Right ventricle myocardium superior (tissue), 1 donor: ENCODE data around the gene SPA17. TPM values are rescaled to one million over a fixed set of nuclear protein-coding genes. Genes with fewer than 3 reads are reported as not detected.

Experiments used
- ATAC-seq: fragments of 200-7000 bp; cut with Tn5 transposase; one replicate; pipeline ENCODE4 v1.9.1; 2020; ENCODE audit warnings: mild to moderate bottlenecking; ENCODE audit not compliant: poor library complexity
- DNase-seq: peaks from one replicate; pipeline ENCODE4 v3.0.0-alpha.2; 2020
- intact Hi-C: fragments of 100-400 bp; cut with DNase I; formaldehyde crosslinking; loops from one replicate; pipeline ENCODE4 v1.11.2; 2022
- total RNA-seq: library from RNA; stranded (reverse); fragmentation: NEBNext Ultra II Directional; extraction: Animal tissue kit (Norgen Biotek cat#: 25700); gene quantifications from one replicate; pipeline ENCODE4 v1.2.1, GENCODE V29; 2021
- donor health status: DM: no; HTN: yes; CAD: no; lungs with severe emphysema.

SPA17 gene
- total RNA-seq, 1 donor from 2014 or later: 2.7 TPM

GRCh38 chr11:124658501-124658900, 15.2 kb upstream of the SPA17 start:
- ATAC-seq: no peak
- intact Hi-C loops: no loop called here
- DNase-seq: no peak

GRCh38 chr11:124658986-124659385, 14.7 kb upstream of the SPA17 start:
- intact Hi-C loops: no loop called here
- ATAC-seq (no peak), DNase-seq (no peak)

DNA sequence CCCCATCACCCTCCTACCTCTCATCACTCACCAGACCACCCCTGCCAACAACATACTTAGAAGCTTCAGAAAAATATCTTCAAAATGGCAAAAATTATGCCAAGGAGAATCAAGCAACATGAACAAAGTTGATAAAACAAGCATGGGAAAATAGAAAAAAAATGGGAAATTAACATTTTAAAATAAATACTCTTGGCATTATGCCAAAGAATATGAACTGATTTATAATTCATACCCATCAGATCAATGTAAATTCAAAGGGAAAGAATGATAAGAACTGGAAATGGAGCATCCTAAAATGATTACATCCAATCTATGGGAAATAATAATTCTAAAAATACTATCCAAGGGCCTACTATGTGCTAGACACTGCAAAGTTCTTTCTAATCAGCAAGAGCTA, 12.2 kb upstream of the SPA17 start:
- no peak for DNase-seq
- intact Hi-C loops: loop anchor here (10.0 kb wide), 1 partner anchor 1213 kb away; no protein-coding TSS in a partner anchor
- no peak for ATAC-seq

DNA sequence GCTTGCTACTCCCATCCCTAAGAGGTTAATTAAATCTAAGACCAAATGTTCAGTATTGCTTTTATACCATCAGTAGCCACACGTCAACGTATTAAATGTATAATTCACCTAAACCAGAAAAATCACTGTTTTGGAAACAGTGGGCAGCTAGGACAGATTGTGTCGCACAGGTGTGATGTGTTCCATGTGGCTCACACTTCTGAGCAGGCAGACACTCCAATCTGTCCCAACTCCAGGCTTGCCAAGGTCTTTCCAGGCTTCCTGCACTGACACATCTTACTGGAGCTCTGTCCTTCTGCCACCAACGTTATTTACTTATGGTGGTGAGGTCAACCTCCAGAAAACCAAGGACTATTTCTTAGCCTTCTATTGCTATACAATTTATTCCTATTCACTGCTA, 11.6 kb upstream of the SPA17 start:
- intact Hi-C loops: loop anchor here (10.0 kb wide), 1 partner anchor 1213 kb away; no protein-coding TSS in a partner anchor
- DNase-seq (no peak), ATAC-seq (no peak)

DNA sequence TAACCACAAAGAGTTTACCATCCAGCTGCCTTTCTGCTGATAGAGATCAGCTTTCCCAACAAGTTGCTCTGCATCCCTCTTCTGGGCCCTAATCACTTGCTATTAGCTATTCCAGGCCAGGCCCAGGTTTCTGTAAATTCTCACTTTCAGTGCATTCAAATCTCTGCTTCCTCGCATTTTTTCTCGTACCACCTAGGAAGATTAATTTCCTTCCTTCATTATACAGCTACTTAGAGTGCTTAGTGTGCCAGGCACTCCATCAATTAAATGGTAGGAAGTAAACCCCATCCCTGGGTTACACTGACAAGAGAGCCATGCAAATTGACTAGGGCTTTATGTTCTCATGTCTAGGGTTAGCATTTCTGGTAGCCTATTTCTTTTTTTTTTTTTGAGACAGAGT, 9.8 kb upstream of the SPA17 start:
- ATAC-seq (no peak), DNase-seq (no peak)
- intact Hi-C loops: loop anchor here (10.0 kb wide), 1 partner anchor 1211 kb away; no protein-coding TSS in a partner anchor

DNA sequence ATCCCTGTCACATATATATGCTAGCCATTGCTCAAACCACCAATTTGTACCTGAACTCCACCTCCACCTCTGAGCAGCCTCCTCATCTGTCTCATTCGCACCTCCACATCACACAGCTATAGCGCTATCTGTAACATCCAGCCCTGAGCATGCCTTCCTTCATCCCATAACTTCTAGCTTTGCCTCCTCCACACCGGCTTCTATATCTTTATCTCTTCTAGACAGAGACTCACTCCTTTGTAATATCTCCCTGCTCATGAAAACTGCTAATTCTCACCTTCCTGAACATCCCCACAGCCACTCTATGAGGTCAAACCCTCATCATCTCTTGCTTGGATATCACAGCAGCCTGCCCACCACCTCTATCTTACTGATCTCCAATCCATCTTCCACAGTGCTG, 6.1 kb upstream of the SPA17 start:
- no peak for ATAC-seq
- no peak for DNase-seq
- intact Hi-C loops: loop anchor here (10.0 kb wide), 1 partner anchor 1207 kb away; no protein-coding TSS in a partner anchor

- no peak for ATAC-seq
- intact Hi-C loops: loop anchor here (2.0 to 10.0 kb wide), 2 partner anchors 168 to 1206 kb away; no protein-coding TSS in a partner anchor
- DNase-seq: no peak
Observed at GRCh38 chr11:124669193-124669592, 4.5 kb upstream of the SPA17 start.

- intact Hi-C loops: loop anchor here (5.0 kb wide), 1 partner anchor 92 kb away; the partner anchor contains the start of gene ESAM
- ATAC-seq: no peak
- DNase-seq: no peak
Observed at GRCh38 chr11:124670732-124671131, 3.0 kb upstream of the SPA17 start.

DNA sequence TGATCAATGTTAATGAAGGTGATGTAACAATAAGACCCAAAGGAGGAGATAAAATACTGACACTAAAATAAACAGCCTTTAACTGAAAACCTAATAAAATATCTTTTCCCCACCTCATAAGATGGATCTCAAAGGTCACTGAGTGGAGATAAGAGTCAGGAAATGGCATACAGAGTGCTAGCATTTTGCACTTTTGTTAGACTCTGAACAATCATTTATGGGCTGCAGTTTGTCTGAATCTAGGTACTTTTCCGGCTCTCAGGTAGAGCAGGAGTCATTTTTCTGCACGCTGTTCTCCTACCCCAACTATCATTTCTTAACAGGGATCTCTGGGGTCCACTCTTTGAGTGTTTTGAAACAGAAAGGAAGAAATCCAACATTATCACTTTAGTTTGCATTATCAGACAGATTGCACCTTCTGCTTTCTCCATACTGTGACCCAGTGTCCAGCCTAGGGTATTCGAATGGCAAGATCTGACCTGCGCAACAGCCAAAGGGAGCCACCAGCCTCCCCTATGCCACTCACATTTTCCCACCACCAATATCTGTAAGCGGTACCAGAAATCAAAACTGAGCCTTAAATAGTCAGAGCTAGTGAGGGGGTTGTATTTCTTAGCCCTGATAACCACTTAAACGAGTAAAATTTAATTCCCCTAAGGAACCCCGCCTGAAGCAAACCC, 1.0 kb upstream of the SPA17 start:
- peak; percentile 5 for ATAC-seq
- intact Hi-C loops: loop anchor here (5.0 kb wide), 1 partner anchor 90 kb away; the partner anchor contains the start of gene ESAM

DNA sequence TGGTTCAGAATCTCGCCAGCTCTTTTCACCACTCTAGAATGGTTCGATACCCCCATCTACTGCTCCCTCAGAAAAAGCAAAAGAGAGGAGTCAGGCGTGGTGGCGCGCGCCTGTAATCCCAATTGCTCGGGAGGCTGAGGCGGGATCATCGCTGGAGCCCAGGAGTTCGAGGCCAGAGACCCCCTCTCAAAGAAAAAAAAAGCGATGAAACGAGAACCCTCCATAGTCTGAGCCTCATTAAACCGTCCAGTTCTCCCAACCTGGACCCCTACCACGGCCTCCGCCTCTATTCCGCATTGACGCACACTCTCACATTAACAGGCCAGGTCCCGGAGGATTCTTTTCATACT, 439 bp downstream of the SPA17 start:
- intact Hi-C loops: loop anchor here (5.0 kb wide), 1 partner anchor 88 kb away; the partner anchor contains the start of gene ESAM
- ATAC-seq (no peak), DNase-seq (no peak)

More for the DNA sequence above, 1.0 kb upstream of the SPA17 start:
- no peak for DNase-seq

DNA sequence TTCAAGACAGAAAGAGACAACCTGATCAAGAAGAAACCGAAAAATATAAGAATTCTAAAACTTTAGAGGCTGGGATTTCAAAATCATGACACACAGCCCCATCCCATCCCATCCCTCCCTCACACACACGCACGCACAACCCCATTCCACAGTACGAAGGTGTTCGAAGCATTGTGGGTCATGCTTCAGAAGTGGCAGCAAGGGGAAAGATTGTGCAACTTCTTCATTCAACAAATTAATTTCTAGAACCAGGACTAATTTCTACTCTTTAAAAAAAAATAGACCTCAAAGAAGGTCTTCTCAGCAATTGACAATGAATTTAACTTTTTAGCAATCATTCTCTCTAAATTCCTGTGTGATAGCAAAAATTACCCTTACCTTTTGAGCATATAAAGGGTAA, 867 bp downstream of the SPA17 start:
- DNase-seq: no peak
- intact Hi-C loops: loop anchor here (5.0 kb wide), 1 partner anchor 88 kb away; the partner anchor contains the start of gene ESAM
- no peak for ATAC-seq

- ATAC-seq (no peak), DNase-seq (no peak)
- intact Hi-C loops: no loop called here
Observed at GRCh38 chr11:124676386-124676785, 2.7 kb downstream of the SPA17 start.

DNA sequence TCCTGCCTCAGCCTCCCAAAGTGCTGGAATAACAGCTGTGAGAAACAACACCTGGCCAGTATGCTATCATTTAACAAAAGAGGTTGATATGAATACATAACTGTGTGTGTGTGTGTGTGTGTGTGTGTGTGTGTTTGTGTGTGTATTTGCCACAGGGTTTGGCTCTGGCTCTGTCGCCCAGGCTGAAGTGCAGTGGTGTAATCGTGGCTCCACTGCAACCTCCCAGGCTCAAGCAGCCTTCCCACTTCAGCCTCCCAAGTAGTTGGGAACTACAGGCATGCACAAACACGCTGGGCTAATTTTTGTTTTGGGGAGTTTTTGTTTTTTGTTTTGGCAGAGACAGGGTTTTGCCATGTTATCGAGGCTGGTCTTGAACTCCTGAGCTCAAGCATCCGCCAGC, 4.7 kb downstream of the SPA17 start:
- ATAC-seq: no peak
- intact Hi-C loops: no loop called here

DNA sequence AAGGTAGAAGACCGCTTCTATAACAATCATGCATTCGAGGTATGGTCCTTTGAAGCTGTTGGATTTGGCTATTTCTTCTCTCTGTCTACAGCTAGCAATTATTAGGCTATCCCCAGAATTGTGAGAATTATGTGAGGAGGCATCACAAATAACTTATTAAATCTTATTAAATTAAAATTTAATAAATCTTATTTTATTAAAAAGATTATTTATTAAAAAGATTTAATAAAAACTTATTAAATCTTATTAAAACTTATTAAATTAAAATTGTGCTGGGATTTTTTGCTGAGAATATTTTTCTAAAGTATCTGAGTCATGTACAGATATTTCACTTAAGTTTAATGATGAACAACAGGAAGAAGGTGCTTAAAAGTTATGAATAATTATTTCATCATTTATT, 7.7 kb downstream of the SPA17 start:
- ATAC-seq: no peak
- intact Hi-C loops: no loop called here

More for the DNA sequence above, 4.7 kb downstream of the SPA17 start:
- DNase-seq: no peak

GRCh38 chr11:124682443-124682842, 8.7 kb downstream of the SPA17 start:
- no peak for ATAC-seq
- intact Hi-C loops: no loop called here
- no peak for DNase-seq

More for the DNA sequence above, 7.7 kb downstream of the SPA17 start:
- no peak for DNase-seq

DNA sequence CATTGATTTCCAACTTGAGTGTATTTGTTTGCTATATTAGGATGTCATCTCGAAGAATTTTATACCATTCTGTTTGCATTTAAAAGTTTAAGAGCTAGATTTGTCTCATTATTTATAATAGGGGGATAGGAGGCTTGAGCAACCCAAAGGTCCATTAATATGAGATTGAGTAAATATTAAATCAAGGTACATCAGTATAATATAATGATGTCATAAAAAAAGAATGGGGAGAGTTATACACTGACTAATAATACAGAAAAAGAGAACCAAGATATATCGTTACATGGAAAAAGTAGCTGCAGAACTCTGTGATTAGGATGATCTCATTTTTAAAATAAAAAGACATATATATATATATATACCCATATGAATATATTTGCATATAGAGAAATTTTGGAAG, 19.4 kb downstream of the SPA17 start:
- intact Hi-C loops: no loop called here

DNA sequence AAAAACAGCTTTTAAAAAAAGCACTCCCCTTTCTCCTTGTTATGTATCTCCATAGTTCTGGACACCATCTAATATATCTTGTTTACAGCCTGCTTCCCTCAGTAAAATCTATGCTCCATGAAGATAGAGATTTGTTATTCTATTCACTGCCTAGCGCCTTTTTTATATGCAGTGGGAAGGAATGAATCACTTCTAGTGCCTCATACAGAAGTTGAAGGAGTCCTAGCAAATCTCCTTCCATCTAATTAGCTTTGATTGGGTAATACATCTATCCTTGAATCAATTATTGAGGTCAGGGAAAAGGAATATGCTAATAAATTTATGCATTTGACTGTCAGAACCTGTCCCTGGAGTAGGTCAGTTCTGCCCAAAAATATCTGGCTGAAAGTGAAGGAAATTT, 25.8 kb downstream of the SPA17 start:
- no peak for ATAC-seq
- intact Hi-C loops: no loop called here
- DNase-seq: no peak

More for the DNA sequence above, 19.4 kb downstream of the SPA17 start:
- ATAC-seq (no peak), DNase-seq (no peak)

DNA sequence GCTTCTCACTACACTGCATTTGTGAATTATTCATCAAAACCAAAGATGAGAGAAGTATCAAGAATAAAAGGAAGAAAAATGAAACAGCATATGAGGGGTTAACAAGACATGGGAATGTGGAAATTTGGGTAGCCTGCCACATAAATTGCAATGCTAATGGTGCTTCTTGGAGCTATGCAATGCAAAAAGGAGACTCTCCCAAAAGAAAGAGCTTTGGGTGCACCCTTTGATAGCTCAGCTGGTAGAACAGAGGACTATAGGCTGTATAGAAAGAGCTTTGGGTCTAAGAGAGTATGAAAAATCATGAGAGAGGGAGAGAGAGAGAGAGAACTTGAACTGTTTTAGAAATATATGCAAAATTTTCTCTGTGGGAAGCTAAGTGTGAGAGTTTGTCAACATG, 26.3 kb downstream of the SPA17 start:
- ATAC-seq (no peak), DNase-seq (no peak)
- intact Hi-C loops: no loop called here

GRCh38 chr11:124707829-124708228, 34.1 kb downstream of the SPA17 start:
- DNase-seq (no peak), ATAC-seq (no peak)
- intact Hi-C loops: no loop called here

GRCh38 chr11:124712392-124712791, 38.7 kb downstream of the SPA17 start:
- ATAC-seq (no peak), DNase-seq (no peak)
- intact Hi-C loops: no loop called here
